ENCODE results near the gene TRMT61A. TPM values are rescaled to one million over a fixed set of nuclear protein-coding genes. Genes with fewer than 3 reads are reported as not detected.

The TRMT61A gene
- 1 to 10 TPM; 7.4 to 7.6 TPM for total RNA-seq

GRCh38 chr14:103528587-103529382 lies at the start of gene TRMT61A:
Gene TRMT61A, plus strand, starts transcription at chr14:103529196. Its CDS starts 783 bp downstream, at chr14:103529979.
- intact Hi-C loops (cut with micrococcal nuclease) = loop anchor here (2.0 to 10.0 kb wide), 2 partner anchors 34 to 194 kb away; partner anchors contain the start of genes BAG5, COA8 and EIF5
- Mint-ChIP-seq H3K4me1 (ENCODE audit: low read depth) (peaks cover 37% of the 10 kb centered on the region), H3K27ac (peak within 1 kb of the TSS; percentile 85), H3K27me3 (peaks cover under 1% of the 10 kb centered on the region), H3K9me3 (no peaks in the 10 kb centered on the region), H3K4me3 (peak within 1 kb of the TSS; percentile 94), H3K36me3 (peaks cover 4% of the 10 kb centered on the region)
- peak; percentile 88 for DNase-seq
- POLR2A ChIA-PET = interaction anchor here (1.1 kb wide), 1 partner anchor 33 kb away, joined by 4 read pairs; the partner anchor contains the start of gene BAG5
- CTCF ChIA-PET = interaction anchor here (1.3 to 4.7 kb wide), 3 partner anchors 8 to 17 kb away, joined by 4 to 38 read pairs (median 5); no protein-coding TSS in a partner anchor

GRCh38 chr14:103480595-103480994 lies 48.4 kb upstream of the TRMT61A start:
- Mint-ChIP-seq H3K36me3 (peaks cover 28% of the 10 kb centered on the region), H3K4me3 (no peak overlapping the region), H3K27ac (peak overlapping the region; percentile 11), H3K27me3 (no peaks in the 10 kb centered on the region), H3K9me3 (no peaks in the 10 kb centered on the region), H3K4me1 (ENCODE audit: low read depth) (peaks cover 14% of the 10 kb centered on the region)
- DNase-seq = no peak
- intact Hi-C loops (cut with micrococcal nuclease) = no loop called here
- POLR2A ChIA-PET = no interaction called here
- CTCF ChIA-PET = no interaction called here

GRCh38 chr14:103483600-103483999 lies 45.4 kb upstream of the TRMT61A start:
- Mint-ChIP-seq H3K27me3 (no peaks in the 10 kb centered on the region), H3K4me1 (ENCODE audit: low read depth) (peaks cover 14% of the 10 kb centered on the region), H3K9me3 (no peaks in the 10 kb centered on the region), H3K27ac (no peak overlapping the region), H3K36me3 (peaks cover 23% of the 10 kb centered on the region), H3K4me3 (no peak overlapping the region)
- CTCF ChIA-PET = no interaction called here
- POLR2A ChIA-PET = no interaction called here
- DNase-seq = no peak
- intact Hi-C loops (cut with micrococcal nuclease) = no loop called here

GRCh38 chr14:103485504-103485903 lies 43.5 kb upstream of the TRMT61A start:
- Mint-ChIP-seq H3K4me1 (ENCODE audit: low read depth) (peaks cover 10% of the 10 kb centered on the region), H3K4me3 (no peak overlapping the region), H3K27me3 (no peaks in the 10 kb centered on the region), H3K9me3 (no peaks in the 10 kb centered on the region), H3K27ac (no peak overlapping the region), H3K36me3 (peaks cover 30% of the 10 kb centered on the region)
- intact Hi-C loops (cut with micrococcal nuclease) = no loop called here
- POLR2A ChIA-PET = interaction anchor here (0.6 kb wide), 1 partner anchor 59 kb away, joined by 3 read pairs; no protein-coding TSS in a partner anchor
- no peak for DNase-seq
- CTCF ChIA-PET = interaction anchor here (1.5 kb wide), 1 partner anchor 381 kb away, joined by 3 read pairs; no protein-coding TSS in a partner anchor

GRCh38 chr14:103488071-103488470 lies 40.9 kb upstream of the TRMT61A start:
- no peak overlapping the region for H3K4me3 Mint-ChIP-seq
- H3K36me3 Mint-ChIP-seq = peaks cover 28% of the 10 kb centered on the region
- H3K9me3 Mint-ChIP-seq = no peaks in the 10 kb centered on the region
- no peak for DNase-seq
- H3K4me1 Mint-ChIP-seq (ENCODE audit: low read depth) = no peaks in the 10 kb centered on the region
- no peak overlapping the region for H3K27ac Mint-ChIP-seq
- POLR2A ChIA-PET = no interaction called here
- H3K27me3 Mint-ChIP-seq = no peaks in the 10 kb centered on the region
- CTCF ChIA-PET = interaction anchor here (1.1 kb wide), 1 partner anchor 12 kb away, joined by 3 read pairs; no protein-coding TSS in a partner anchor
- intact Hi-C loops (cut with micrococcal nuclease) = no loop called here

GRCh38 chr14:103488960-103489359 lies 40.0 kb upstream of the TRMT61A start:
- Mint-ChIP-seq H3K4me3 (no peak overlapping the region), H3K27ac (no peak overlapping the region), H3K4me1 (ENCODE audit: low read depth) (no peaks in the 10 kb centered on the region), H3K9me3 (no peaks in the 10 kb centered on the region), H3K27me3 (no peaks in the 10 kb centered on the region), H3K36me3 (peaks cover 23% of the 10 kb centered on the region)
- no peak for DNase-seq
- intact Hi-C loops (cut with micrococcal nuclease) = no loop called here
- POLR2A ChIA-PET = no interaction called here
- CTCF ChIA-PET = interaction anchor here (1.1 to 1.7 kb wide), 2 partner anchors 11 to 58 kb away, joined by 3 to 10 read pairs; no protein-coding TSS in a partner anchor

- ChIA-PET POLR2A (no interaction called here), CTCF (interaction anchor here (1.1 to 1.7 kb wide), 2 partner anchors 10 to 58 kb away, joined by 3 to 10 read pairs; no protein-coding TSS in a partner anchor)
- DNase-seq = no peak
- intact Hi-C loops (cut with micrococcal nuclease) = no loop called here
- H3K4me3 Mint-ChIP-seq = no peak overlapping the region
- no peaks in the 10 kb centered on the region for H3K27me3 Mint-ChIP-seq
- H3K27ac Mint-ChIP-seq = no peak overlapping the region
- H3K36me3 Mint-ChIP-seq = peaks cover 23% of the 10 kb centered on the region
- H3K4me1 Mint-ChIP-seq (ENCODE audit: low read depth) = no peaks in the 10 kb centered on the region
- H3K9me3 Mint-ChIP-seq = no peaks in the 10 kb centered on the region
These were observed 39.4 kb upstream of the TRMT61A start for GRCh38 chr14:103489621-103490020.

- CTCF ChIA-PET = interaction anchor here (1.7 kb wide), 1 partner anchor 9 kb away, joined by 9 read pairs; no protein-coding TSS in a partner anchor
These were observed 37.3 kb upstream of the TRMT61A start for GRCh38 chr14:103491691-103492090.

GRCh38 chr14:103492156-103492925 lies 36.7 kb upstream of the TRMT61A start:
- intact Hi-C loops (cut with micrococcal nuclease) = no loop called here

More at GRCh38 chr14:103491691-103492090, 37.3 kb upstream of the TRMT61A start:
- intact Hi-C loops (cut with micrococcal nuclease) = no loop called here
- Mint-ChIP-seq H3K27ac (no peak overlapping the region), H3K27me3 (no peaks in the 10 kb centered on the region), H3K4me1 (ENCODE audit: low read depth) (no peaks in the 10 kb centered on the region), H3K9me3 (no peaks in the 10 kb centered on the region), H3K36me3 (peaks cover 31% of the 10 kb centered on the region), H3K4me3 (no peak overlapping the region)
- no peak for DNase-seq
- POLR2A ChIA-PET = no interaction called here

GRCh38 chr14:103495854-103496253 lies 33.1 kb upstream of the TRMT61A start:
- H3K27me3 Mint-ChIP-seq = no peaks in the 10 kb centered on the region
- H3K27ac Mint-ChIP-seq = no peak overlapping the region
- no peak for DNase-seq
- ChIA-PET POLR2A (no interaction called here), CTCF (interaction anchor here (1.1 kb wide), 1 partner anchor 105 kb away, joined by 3 read pairs; no protein-coding TSS in a partner anchor)
- H3K36me3 Mint-ChIP-seq = peaks cover 21% of the 10 kb centered on the region
- no peaks in the 10 kb centered on the region for H3K9me3 Mint-ChIP-seq
- intact Hi-C loops (cut with micrococcal nuclease) = no loop called here
- H3K4me3 Mint-ChIP-seq = no peak overlapping the region
- H3K4me1 Mint-ChIP-seq (ENCODE audit: low read depth) = peaks cover 7% of the 10 kb centered on the region

More at GRCh38 chr14:103492156-103492925, 36.7 kb upstream of the TRMT61A start:
- Mint-ChIP-seq H3K4me1 (ENCODE audit: low read depth) (no peaks in the 10 kb centered on the region), H3K36me3 (peaks cover 29% of the 10 kb centered on the region), H3K4me3 (no peak overlapping the region), H3K27me3 (no peaks in the 10 kb centered on the region), H3K27ac (no peak overlapping the region), H3K9me3 (no peaks in the 10 kb centered on the region)
- DNase-seq = no peak
- POLR2A ChIA-PET = no interaction called here
- CTCF ChIA-PET = interaction anchor here (1.0 to 1.7 kb wide), 2 partner anchors 8 to 26 kb away, joined by 3 to 9 read pairs; no protein-coding TSS in a partner anchor

GRCh38 chr14:103496776-103497175 lies 32.2 kb upstream of the TRMT61A start:
- H3K36me3 Mint-ChIP-seq = peaks cover 18% of the 10 kb centered on the region
- H3K9me3 Mint-ChIP-seq = no peaks in the 10 kb centered on the region
- intact Hi-C loops (cut with micrococcal nuclease) = no loop called here
- DNase-seq = no peak
- no peak overlapping the region for H3K4me3 Mint-ChIP-seq
- peaks cover 7% of the 10 kb centered on the region for H3K4me1 Mint-ChIP-seq (ENCODE audit: low read depth)
- H3K27ac Mint-ChIP-seq = no peak overlapping the region
- H3K27me3 Mint-ChIP-seq = no peaks in the 10 kb centered on the region
- ChIA-PET POLR2A (no interaction called here), CTCF (interaction anchor here (1.0 to 1.1 kb wide), 2 partner anchors 22 to 106 kb away, joined by 3 to 4 read pairs; no protein-coding TSS in a partner anchor)

- Mint-ChIP-seq H3K36me3 (peaks cover 31% of the 10 kb centered on the region), H3K27ac (no peak overlapping the region), H3K4me1 (ENCODE audit: low read depth) (peaks cover 9% of the 10 kb centered on the region), H3K9me3 (no peaks in the 10 kb centered on the region), H3K27me3 (no peaks in the 10 kb centered on the region), H3K4me3 (no peak overlapping the region)
- no peak for DNase-seq
- CTCF ChIA-PET = interaction anchor here (0.6 to 3.1 kb wide), 17 partner anchors 8 to 76 kb away, joined by 3 to 17 read pairs (median 4); no protein-coding TSS in a partner anchor
- POLR2A ChIA-PET = no interaction called here
- intact Hi-C loops (cut with micrococcal nuclease) = loop anchor here (1.0 kb wide), 1 partner anchor 47 kb away; no protein-coding TSS in a partner anchor
These were observed 29.3 kb upstream of the TRMT61A start for GRCh38 chr14:103499709-103500108.
